Ascending aorta (tissue), 2 donors: ENCODE measurements around the gene CDH23. TPM values are rescaled to one million over a fixed set of nuclear protein-coding genes. Genes with fewer than 3 reads are reported as not detected.
A peak's percentile ranks its signal among the peaks of the same experiment; 100 is the strongest.

Experiments
- DNase-seq, 2 donors: peaks; one replicate each; pipeline ENCODE4 v3.0.0-alpha.2; 2019; ENCODE audit warnings: low spot score in 2 of 2
- H3K27ac ChIP-seq, 2 donors: fragments of 200-600 bp; sonication (generic); one replicate each; pipeline ENCODE4 v1.5.1; 2016 to 2017; ENCODE audit warnings: mild to moderate bottlenecking in 1 of 2
- H3K27me3 ChIP-seq: fragments of 200-600 bp; sonication (generic); one replicate; pipeline ENCODE4 v1.5.1; 2017
- H3K36me3 ChIP-seq, 2 donors: fragments of 200-600 bp; sonication (generic); one replicate each; pipeline ENCODE4 v1.5.1; 2016
- H3K4me1 ChIP-seq, 2 donors: fragments of 200-600 bp; sonication (generic); one replicate each; pipeline ENCODE4 v1.5.1; 2016 to 2017; ENCODE audit warnings: mild to moderate bottlenecking in 1 of 2
- H3K4me3 ChIP-seq, 2 donors: fragments of 200-600 bp; sonication (generic); one replicate each; pipeline ENCODE4 v1.5.1; 2016 to 2017; ENCODE audit warnings: mild to moderate bottlenecking in 1 of 2
- H3K9me3 ChIP-seq, 2 donors: fragments of 200-600 bp; sonication (generic); one replicate each; pipeline ENCODE4 v1.5.1; 2016
- intact Hi-C: fragments of 100-400 bp; cut with DNase I; formaldehyde crosslinking; loops from one replicate; pipeline ENCODE4 v1.15.1; 2023
- total RNA-seq: library from RNA; depleted of rRNA; stranded (reverse); fragments of >200 nt; gene quantifications from one replicate; pipeline ENCODE4 v1.1.0, GENCODE V29; 2016
- TF ChIP-seq, protein P1 (sequence below), 3 experiments: fragments of 200-600 bp in 2 of 3; fragments of 450-650 bp in 1 of 3; sonication (generic) in 2 of 3; IDR thresholded peaks; one replicate each; pipeline ENCODE4 v1.5.1; 2016 to 2019; ENCODE audit warnings: antibody characterized with exemption in 3 of 3, mild to moderate bottlenecking in 1 of 3, moderate library complexity in 1 of 3

Gene CDH23
- total RNA-seq, 1 donor from 2014 or later = 40.9 TPM

DNA sequence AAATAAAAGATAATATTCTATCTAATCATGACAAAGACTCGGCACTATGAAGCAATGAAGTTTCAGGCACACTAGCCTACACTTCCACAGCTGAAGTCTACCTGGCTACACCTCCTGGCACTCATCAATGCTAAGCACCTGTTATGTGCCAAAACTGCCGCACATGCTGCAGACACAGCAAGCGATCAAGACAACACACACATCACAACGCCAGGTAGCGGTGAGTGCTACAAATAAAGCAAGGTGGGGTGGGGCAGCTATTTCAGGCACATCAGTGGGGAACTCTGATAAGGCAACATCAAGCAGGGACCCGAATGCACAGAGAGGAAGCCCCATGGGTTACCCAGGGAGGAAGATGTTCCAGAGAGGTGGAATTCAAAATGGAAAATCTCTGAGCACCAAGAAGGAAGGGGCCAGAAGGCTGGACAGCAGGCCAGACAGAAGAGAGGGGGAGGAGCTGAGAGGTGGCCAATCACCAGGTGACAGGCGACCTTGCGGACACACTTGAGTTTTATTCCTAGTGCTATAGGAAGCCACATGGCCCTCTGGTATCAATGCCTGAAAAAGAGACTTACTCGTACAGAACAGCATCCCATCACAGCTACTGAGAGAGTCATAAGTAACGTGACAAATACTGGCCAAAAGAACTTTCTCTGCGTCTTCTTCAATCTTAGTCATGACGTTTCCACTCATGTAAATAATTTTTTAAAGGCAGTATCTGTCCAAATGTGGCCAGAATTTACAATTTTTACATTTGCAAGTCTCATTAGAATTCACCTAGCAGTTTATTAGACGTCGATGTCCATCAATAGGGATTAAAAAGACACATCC lies 446.4 kb downstream of the CDH23 start:
- H3K4me1 ChIP-seq = peaks cover 0 to 31% of the 10 kb centered on the region in 2 donors
- no peaks in the 10 kb centered on the region for H3K9me3 ChIP-seq
- H3K4me3 ChIP-seq = no peak overlapping the region
- DNase-seq = no peak
- no peak overlapping the region for H3K27ac ChIP-seq
- TF ChIP-seq, protein P1, sequence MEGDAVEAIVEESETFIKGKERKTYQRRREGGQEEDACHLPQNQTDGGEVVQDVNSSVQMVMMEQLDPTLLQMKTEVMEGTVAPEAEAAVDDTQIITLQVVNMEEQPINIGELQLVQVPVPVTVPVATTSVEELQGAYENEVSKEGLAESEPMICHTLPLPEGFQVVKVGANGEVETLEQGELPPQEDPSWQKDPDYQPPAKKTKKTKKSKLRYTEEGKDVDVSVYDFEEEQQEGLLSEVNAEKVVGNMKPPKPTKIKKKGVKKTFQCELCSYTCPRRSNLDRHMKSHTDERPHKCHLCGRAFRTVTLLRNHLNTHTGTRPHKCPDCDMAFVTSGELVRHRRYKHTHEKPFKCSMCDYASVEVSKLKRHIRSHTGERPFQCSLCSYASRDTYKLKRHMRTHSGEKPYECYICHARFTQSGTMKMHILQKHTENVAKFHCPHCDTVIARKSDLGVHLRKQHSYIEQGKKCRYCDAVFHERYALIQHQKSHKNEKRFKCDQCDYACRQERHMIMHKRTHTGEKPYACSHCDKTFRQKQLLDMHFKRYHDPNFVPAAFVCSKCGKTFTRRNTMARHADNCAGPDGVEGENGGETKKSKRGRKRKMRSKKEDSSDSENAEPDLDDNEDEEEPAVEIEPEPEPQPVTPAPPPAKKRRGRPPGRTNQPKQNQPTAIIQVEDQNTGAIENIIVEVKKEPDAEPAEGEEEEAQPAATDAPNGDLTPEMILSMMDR (IDR thresholded peaks at IDR 0.05) = no peak
- H3K36me3 ChIP-seq = no peaks in the 10 kb centered on the region
- intact Hi-C loops = no loop called here
- no peaks in the 10 kb centered on the region for H3K27me3 ChIP-seq

DNA sequence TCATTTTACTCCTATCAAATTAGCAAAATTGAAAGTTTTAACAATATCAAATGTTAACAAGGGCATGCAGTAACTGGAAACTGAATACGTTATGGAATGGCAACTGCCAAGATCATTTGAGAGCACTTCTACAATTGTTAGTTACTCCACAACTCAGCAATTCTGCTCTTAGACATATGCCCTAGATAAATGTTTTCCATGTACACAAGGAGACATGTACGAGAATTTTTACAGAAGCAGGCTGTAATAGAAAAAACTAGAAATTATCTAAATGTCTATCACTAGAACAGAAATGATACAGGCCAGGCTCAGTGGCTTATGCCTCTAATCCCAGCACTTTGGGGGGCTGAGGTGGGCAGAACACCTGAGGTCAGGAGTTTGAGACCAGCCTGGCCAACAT lies 447.4 kb downstream of the CDH23 start:
- H3K36me3 ChIP-seq = no peaks in the 10 kb centered on the region
- intact Hi-C loops = no loop called here
- H3K9me3 ChIP-seq = no peaks in the 10 kb centered on the region
- TF ChIP-seq, protein P1 (IDR thresholded peaks at IDR 0.05) = no peak
- H3K27ac ChIP-seq = no peak overlapping the region
- H3K4me3 ChIP-seq = no peak overlapping the region
- peaks cover 0 to 34% of the 10 kb centered on the region in 2 donors for H3K4me1 ChIP-seq
- H3K27me3 ChIP-seq = no peaks in the 10 kb centered on the region
- no peak for DNase-seq

DNA sequence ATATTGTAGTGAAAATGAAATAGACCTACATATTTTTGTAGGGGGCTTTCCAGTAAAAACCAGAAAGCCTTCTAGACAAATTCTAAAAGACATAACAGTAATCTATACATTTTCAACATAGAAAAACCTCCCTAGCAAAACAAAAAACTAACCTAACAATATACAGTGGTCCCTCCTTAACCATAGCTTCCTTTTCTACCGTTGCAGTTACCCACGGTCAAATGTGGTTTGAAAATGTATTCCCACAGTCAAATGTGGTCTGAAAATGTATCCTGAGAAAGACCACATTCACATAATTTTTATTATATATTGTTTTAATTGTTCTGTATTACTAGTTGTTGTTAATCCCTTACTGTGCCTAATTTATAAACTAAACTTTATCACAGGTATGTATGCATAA lies 448.0 kb downstream of the CDH23 start:
- peaks cover 0 to 40% of the 10 kb centered on the region in 2 donors for H3K4me1 ChIP-seq
- H3K9me3 ChIP-seq = no peaks in the 10 kb centered on the region
- no peak overlapping the region for H3K4me3 ChIP-seq
- H3K27me3 ChIP-seq = no peaks in the 10 kb centered on the region
- no peak overlapping the region for H3K27ac ChIP-seq
- no peaks in the 10 kb centered on the region for H3K36me3 ChIP-seq
- no peak for DNase-seq
- TF ChIP-seq, protein P1 (IDR thresholded peaks at IDR 0.05) = no peak
- intact Hi-C loops = no loop called here

DNA sequence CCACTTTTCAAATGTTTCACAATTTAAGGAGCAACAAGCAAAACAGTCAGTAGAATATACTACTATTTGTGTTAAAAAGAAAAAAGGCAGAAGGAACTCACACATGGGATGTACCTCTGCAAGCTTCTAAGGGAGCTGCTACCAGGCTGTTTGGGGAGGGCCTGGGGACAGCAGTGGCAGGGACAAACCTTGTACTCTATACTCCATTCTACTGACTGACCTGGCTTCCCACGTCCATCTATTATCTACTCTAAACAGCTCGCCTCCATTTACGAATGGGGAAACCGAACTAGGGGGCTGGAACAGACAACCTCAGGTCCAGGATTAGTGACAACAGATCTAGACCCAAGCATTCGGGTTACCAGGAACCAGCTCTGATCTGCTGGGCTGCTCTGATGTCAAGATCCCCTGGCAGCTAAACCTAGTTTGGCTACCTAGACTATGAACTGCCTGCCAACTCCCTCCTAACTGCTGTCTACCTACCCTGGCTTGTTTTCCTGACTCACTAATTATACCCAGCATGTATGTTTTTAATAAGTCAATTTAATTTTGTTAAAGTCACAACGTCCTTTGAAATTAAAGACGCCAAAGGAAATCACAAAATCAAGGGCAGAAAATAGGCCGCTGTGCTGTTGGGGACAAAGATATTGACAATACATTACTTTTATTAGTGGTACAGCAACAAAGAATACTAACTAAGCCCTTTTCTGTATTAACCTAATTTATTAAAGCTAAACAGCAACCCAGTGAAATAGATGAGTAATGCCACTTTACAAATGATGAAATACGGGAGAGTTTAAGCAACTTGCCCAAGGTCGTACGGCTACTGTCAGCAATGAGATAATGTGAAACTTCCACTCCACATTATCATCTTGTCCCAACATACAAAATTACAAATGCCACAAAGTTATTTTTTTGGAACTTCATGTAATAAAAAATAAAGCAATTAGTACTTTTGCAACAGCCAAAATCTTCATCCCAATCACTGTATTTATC lies 449.0 kb downstream of the CDH23 start:
- Histone ChIP-seq H3K36me3 (no peaks in the 10 kb centered on the region), H3K4me1 (peaks cover 0 to 35% of the 10 kb centered on the region in 2 donors), H3K9me3 (no peaks in the 10 kb centered on the region), H3K27me3 (no peaks in the 10 kb centered on the region), H3K4me3 (no peak overlapping the region), H3K27ac (peak overlapping the region; percentile 12 to 27)
- no peak for DNase-seq
- TF ChIP-seq, protein P1 (IDR thresholded peaks at IDR 0.05) = no peak
- intact Hi-C loops = no loop called here

DNA sequence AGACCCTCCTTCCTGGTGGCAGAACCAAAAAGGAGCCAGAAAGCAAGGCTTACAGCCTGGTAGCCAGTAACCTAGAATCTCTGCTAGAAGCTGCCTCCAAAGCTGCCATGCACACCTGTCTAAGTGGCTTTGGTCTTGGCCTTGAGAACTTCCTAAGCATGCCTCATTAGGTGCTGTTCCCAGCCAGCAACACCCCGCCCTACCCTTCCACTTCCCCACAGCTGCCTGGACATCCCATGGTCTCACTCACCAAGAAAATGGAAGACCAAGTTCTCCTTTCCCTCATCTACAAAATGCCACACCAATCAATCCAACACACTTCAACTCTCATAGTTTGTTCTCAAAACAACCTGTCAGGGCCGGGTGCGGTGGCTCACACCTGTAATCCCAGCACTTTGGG lies 450.1 kb downstream of the CDH23 start:
- no peak overlapping the region for H3K27ac ChIP-seq
- H3K4me3 ChIP-seq = peak overlapping the region in 1 of 2 donors; percentile 5
- no peaks in the 10 kb centered on the region for H3K9me3 ChIP-seq
- no peaks in the 10 kb centered on the region for H3K27me3 ChIP-seq
- TF ChIP-seq, protein P1 (IDR thresholded peaks at IDR 0.05) = no peak
- H3K4me1 ChIP-seq = peaks cover 0 to 35% of the 10 kb centered on the region in 2 donors
- H3K36me3 ChIP-seq = no peaks in the 10 kb centered on the region
- DNase-seq = no peak
- intact Hi-C loops = no loop called here
